ENCODE measurements around the gene TRIM7.
"Not testable (repeated sequence)": the region's sequence is repeated elsewhere in the genome, so short reads cannot be mapped to it uniquely, and the experiment has no call there.

Gene TRIM7

DNA sequence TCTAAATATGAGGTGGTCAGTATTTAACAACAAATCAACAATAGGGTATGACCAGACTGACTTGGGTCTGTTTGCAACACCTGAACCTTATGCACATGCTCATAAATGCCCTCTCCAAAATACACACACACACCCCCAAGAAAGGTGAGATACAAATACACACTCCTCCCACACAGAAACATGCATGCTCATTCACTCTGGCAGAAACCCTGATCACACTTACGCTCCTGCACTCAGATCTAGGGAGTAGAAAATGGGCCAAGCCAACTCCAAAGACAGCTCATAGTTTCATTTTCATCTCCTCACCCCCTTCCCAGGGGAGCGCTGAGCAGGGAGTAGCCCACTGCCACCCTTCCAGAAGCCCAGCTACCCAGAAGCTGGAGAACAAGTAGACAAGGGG lies 11.3 kb downstream of the TRIM7 start:
- DNase-seq (ENCODE audit: low read depth in 2 of 2) = no peak

- DNase-seq (ENCODE audit: low read depth in 2 of 2) = no peak
Observed at GRCh38 chr5:181192337-181193046, 12.5 kb downstream of the TRIM7 start.

GRCh38 chr5:181191526-181192336 lies 13.3 kb downstream of the TRIM7 start:
- DNase-seq (ENCODE audit: low read depth in 2 of 2) = peak; percentile 90 to 95

GRCh38 chr5:181190711-181191525 lies 14.1 kb downstream of the TRIM7 start:
- peak in 1 of 2 donors; percentile 42 for DNase-seq (ENCODE audit: low read depth in 2 of 2)

- peak in 1 of 2 donors; percentile 50 for DNase-seq (ENCODE audit: low read depth in 2 of 2)
Observed at GRCh38 chr5:181189962-181190710, 14.9 kb downstream of the TRIM7 start.

DNA sequence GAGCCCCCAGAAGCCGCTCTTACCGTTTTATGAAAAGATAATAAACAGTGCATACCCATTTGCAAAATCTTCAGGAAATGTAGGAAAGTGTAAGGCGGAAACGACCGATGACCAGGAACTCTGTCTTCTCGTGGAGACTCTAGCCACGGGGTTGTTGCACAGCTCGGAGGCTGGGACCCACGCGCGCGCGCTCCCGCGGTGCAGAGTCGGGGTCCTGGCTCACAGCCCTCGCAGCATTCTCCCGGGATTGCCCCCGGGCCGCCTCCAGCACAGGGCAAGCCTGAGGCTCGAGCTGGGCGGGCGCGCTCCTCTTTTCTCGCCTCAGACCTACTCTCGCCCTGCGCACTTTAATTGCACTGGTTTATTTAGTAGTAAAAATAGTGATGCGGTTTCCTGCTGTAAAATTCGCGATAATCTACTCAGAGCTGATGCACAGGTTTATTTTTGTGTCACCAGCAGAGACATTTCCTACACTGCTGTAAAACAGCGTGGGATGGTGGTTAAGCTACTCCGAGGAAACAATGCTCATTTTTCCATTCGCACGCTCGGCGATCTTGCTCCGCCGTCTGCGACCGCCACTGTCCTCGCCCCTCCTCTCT lies 15.5 kb downstream of the TRIM7 start:
- DNase-seq (ENCODE audit: low read depth in 2 of 2) = peak in 1 of 2 donors; percentile 36

DNA sequence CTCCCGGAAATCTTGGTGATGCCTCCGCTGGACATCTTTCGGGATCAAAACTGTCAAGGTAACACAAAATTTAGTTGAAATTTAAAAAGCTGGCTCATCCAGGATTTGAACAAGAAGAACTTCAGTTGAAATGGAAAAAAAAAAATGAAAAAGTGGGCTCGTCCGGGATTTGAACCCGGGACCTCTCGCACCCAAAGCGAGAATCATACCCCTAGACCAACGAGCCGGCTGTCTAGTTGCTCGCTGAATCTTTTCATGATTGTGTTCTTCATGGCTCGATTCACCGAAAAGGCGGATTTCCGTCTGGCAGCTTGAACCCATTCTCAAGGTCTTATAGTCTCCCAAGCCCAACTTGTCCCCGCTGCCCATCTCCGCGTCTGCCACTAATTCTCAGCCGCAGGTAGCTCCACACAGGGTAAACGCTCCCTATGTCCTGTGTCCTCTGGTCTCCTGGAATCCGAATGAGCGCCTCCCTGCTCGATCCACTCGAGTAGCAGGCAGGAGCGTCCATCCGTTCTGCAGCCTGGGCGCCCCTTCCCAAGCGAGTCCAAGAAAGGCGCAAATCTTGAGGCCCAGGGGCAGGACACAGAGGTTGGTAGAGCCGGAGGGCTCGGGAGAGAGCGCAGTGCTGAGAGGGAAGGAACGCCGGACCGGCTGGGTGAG lies 16.2 kb downstream of the TRIM7 start:
- DNase-seq (ENCODE audit: low read depth in 2 of 2) = peak; percentile 64 to 77

- DNase-seq (ENCODE audit: low read depth in 2 of 2) = peak in 1 of 2 donors; percentile 66
Observed at GRCh38 chr5:181187500-181188213, 17.3 kb downstream of the TRIM7 start.

- DNase-seq (ENCODE audit: low read depth in 2 of 2) = no peak
Observed at GRCh38 chr5:181186986-181187499, 18.0 kb downstream of the TRIM7 start.

DNA sequence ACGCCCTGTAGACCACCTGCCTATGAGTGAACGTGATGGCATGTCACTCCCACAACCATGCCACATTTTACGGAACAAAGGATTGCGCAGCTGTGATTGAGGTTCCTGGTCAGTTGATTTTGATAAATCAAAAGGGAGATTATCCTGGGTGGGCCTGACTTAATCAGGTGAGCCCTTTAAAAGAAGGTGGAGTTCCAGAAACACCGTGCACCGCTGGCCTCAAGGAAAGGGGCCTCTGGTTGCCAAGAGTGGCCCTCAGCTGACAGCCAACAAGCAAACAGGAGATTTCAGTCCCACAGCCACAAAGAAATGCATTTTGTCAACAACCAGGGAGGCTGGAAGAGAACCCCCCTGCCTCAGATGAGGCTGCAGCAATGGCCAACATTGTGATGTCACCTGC lies 19.0 kb downstream of the TRIM7 start:
- DNase-seq (ENCODE audit: low read depth in 2 of 2) = no peak

DNA sequence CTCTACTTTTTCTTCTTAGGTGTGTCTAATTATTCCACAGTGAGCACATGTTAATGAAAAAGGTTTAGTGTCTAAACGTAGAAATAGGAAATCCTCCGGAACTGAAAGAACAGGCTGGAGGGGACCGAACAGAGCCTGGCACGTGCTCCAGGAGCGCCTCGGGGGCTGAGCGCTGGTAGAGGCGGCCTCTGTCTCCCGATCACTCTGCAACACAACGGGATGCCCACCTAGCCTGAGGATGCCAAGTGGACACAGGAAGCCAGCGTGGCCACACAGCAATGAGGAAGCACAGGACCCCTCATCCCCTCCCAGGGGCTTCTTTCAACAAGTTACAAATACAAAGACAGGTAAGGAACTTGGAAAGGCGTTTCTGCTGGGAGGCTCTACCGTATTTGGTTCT lies 19.4 kb downstream of the TRIM7 start:
- DNase-seq (ENCODE audit: low read depth in 2 of 2) = no peak

DNA sequence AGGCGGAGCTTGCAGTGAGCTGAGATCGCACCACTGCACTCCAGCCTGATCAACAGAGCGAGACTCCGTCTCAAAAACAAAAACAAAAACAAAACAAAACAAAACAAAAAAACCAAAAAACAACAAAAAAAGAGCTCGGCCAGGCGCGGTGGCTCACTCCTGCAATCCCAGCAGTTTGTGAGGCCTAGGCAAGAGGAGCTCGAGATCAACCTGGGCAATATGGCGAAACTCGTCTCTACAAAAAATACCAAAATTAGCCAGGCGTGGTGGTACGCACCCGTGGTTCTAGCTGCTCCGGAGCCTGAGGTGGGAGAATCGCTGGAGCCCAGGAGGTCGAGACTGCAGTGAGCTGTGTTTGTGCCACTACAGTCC lies 20.2 kb downstream of the TRIM7 start:
- no peak for DNase-seq (ENCODE audit: low read depth in 2 of 2)

DNA sequence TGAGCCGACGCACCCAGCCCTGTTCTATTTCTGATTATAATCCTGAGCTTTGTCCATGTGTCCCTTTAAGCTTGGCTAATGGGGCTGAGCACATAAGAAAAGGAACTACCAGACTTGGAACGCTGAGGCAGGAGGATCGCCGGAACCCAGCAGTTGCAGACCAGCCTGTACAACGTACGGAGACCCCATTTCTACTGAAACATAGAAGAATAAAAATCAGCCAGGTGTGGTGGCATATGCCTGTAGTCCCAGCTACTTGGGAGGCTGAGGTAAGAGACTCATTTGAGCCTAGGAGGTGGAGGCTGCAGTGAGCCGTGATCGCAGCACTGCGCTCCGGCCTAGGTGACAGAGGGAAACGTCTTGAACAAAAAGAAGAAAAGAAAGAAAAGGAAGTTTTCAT lies 22.3 kb downstream of the TRIM7 start:
- no peak for DNase-seq (ENCODE audit: low read depth in 2 of 2)

- no peak for DNase-seq (ENCODE audit: low read depth in 2 of 2)
Observed at GRCh38 chr5:181181650-181182565, 23.1 kb downstream of the TRIM7 start.

DNA sequence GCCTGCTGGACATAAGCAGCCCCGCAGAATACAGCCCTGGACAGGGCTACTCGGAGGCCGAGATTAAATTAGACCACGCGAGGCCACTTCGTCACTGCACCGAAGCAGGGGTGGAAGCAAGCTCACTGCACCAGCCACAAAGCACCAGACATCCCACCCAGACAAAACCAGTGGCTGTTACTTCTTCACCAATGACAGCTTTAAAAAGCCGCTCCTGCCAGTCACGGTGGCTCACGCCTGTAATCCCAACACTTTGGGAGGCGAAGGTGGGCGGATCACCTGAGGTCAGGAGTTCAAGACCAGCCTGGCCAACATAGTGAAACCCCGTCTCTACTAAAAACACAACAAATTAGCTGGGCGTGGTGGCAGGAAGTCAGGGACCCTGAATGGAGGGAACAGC lies 27.4 kb downstream of the TRIM7 start:
- DNase-seq (ENCODE audit: low read depth in 2 of 2) = not testable (repeated sequence)

DNA sequence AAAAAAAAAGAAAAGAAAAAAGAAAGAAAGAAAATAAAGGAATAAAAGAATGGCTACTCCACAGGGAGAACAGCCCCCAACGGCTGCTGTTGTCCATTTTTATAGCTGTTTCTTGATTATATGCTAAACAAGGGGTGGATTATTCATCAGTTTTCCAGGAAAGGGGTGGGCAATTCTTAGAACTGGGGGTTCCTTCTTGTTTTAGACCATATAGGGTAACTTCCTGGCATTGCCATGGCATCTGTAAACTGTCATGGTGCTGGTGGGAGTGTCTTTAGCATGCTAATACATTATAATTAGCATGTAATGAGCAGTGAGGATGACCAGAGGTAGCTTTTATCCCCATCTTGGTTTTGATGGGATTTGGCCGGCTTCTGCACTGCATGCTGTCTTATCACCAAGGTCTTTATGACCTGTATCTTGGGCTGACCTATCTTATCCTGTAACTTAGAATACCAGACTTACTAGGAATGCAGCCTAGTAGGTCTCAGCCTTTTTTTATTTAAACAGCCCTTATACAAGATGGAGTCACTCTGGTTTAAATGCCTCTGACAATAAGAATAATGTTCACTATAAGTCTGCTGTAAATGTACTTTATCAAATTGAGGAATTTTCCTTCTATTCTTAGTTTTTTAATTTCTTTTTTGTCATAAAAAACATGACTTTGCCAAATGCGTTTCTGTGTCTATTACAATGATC lies 28.6 kb downstream of the TRIM7 start:
- no peak for DNase-seq (ENCODE audit: low read depth in 2 of 2)

DNA sequence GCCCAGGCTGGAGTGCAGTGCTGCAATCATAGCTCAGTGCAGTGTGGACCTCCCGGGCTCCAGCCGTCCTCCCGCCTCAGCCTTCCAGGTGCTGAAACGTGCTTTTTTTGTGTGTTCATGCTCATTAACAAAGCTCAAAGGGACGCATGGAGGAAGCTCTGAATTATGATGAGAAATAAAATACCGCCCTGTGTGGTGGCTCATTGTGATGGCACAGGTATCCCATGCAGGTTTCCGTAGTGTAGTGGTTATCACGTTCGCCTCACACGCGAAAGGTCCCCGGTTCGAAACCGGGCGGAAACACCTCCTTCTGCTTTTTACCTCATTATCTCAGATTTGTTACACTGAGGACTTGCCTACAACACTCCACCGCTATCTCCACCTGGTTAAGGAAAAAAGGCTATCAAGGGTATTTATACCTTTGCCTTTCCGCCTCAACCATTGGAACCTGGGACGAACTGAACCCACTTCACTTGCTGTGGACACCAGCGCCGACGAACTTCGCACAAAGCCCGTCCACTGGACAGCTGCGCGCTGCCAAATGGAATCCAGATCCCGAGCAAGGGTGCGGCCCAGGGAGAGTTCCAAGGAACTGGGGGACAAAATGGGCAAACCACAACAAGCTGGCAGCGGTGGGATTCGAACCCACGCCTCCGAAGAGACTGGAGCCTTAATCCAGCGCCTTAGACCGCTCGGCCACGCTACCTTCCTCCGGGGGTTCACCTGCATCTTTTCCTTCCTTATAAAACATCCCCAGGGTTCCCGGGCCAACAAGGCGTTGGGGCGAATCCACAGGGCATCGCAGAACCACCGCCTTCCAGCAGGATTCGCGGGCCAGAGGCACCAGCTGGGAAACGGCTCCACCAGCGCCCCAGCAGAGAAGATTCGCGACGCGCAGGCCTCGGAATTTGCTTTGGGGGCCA lies 31.3 kb downstream of the TRIM7 start:
- DNase-seq (ENCODE audit: low read depth in 2 of 2) = peak in 1 of 2 donors; percentile 68
